Measurements from ENCODE around the gene SERPINA9.
"Not testable (repeated sequence)": the region's sequence is repeated elsewhere in the genome, so short reads cannot be mapped to it uniquely, and the experiment has no call there.

The SERPINA9 gene

GRCh38 chr14:94476023-94476422, at the start of gene SERPINA9:
TSS of gene SERPINA9 (minus strand) at chr14:94476197. CDS start at chr14:94469840, 6,357 bp downstream.
- no peak for DNase-seq

GRCh38 chr14:94524093-94524492, 48.1 kb upstream of the SERPINA9 start:
- DNase-seq: no peak

- no peak for DNase-seq
Observed at GRCh38 chr14:94523265-94523664, 47.3 kb upstream of the SERPINA9 start.

GRCh38 chr14:94522115-94522724, 46.2 kb upstream of the SERPINA9 start:
- no peak for DNase-seq

- DNase-seq: no peak
Observed at GRCh38 chr14:94521375-94522114, 45.5 kb upstream of the SERPINA9 start.

GRCh38 chr14:94517641-94518257, 41.8 kb upstream of the SERPINA9 start:
- DNase-seq: no peak

- DNase-seq: no peak
Observed at GRCh38 chr14:94517248-94517640, 41.2 kb upstream of the SERPINA9 start.

- no peak for DNase-seq
Observed at GRCh38 chr14:94515856-94516255, 39.9 kb upstream of the SERPINA9 start.

GRCh38 chr14:94515426-94515825, 39.4 kb upstream of the SERPINA9 start:
- DNase-seq: no peak

GRCh38 chr14:94514351-94514750, 38.4 kb upstream of the SERPINA9 start:
- DNase-seq: no peak

GRCh38 chr14:94510481-94510880, 34.5 kb upstream of the SERPINA9 start:
- not testable (repeated sequence) for DNase-seq

- DNase-seq: no peak
Observed at GRCh38 chr14:94509356-94509755, 33.4 kb upstream of the SERPINA9 start, which contains the start of gene SERPINA12. TSS of gene SERPINA12 (minus strand) at chr14:94509469. CDS start at chr14:94498397, 11,072 bp downstream.

- DNase-seq: no peak
Observed at GRCh38 chr14:94505641-94506040, 29.6 kb upstream of the SERPINA9 start.

GRCh38 chr14:94505206-94505605, 29.2 kb upstream of the SERPINA9 start:
- DNase-seq: no peak

- DNase-seq: no peak
Observed at GRCh38 chr14:94501588-94502516, 25.9 kb upstream of the SERPINA9 start.

GRCh38 chr14:94500264-94500663, 24.3 kb upstream of the SERPINA9 start:
- no peak for DNase-seq

GRCh38 chr14:94499673-94500072, 23.7 kb upstream of the SERPINA9 start:
- no peak for DNase-seq

GRCh38 chr14:94498215-94498614, 22.2 kb upstream of the SERPINA9 start:
- DNase-seq: no peak

GRCh38 chr14:94494085-94494484, 18.1 kb upstream of the SERPINA9 start:
- no peak for DNase-seq

GRCh38 chr14:94491511-94491910, 15.5 kb upstream of the SERPINA9 start:
- DNase-seq: no peak

- DNase-seq: no peak
Observed at GRCh38 chr14:94489336-94489735, 13.3 kb upstream of the SERPINA9 start.

- DNase-seq: no peak
Observed at GRCh38 chr14:94486883-94487282, 10.9 kb upstream of the SERPINA9 start.

All from activated CD4-positive, CD25-positive, alpha-beta regulatory T cell treated with anti-CD3 and anti-CD28 coated beads, Interleukin-2, amount 50 U/mL, for 72 hours (primary cell).